ENCODE measurements around the gene GPR101.

DNA sequence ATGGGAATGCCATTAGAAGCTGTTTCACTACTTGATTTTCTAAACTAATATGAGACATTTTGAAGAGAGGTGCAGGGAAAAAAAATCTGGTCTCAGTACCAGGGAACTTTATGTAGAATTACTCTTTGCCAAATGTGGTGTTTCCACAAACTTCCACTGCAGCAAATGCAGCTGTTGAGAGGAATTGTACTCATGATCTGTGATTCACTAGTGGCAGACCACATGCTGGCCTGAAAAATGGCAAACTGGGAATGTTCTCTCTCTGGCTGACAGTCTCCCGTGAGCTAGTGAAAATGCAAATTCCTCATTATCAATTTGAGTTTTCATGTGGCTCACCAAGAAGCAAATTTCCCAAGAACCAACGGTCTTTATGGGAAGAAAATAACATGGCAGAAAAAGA lies 37.8 kb upstream of the GPR101 start:
- TF ChIP-seq, protein P1, sequence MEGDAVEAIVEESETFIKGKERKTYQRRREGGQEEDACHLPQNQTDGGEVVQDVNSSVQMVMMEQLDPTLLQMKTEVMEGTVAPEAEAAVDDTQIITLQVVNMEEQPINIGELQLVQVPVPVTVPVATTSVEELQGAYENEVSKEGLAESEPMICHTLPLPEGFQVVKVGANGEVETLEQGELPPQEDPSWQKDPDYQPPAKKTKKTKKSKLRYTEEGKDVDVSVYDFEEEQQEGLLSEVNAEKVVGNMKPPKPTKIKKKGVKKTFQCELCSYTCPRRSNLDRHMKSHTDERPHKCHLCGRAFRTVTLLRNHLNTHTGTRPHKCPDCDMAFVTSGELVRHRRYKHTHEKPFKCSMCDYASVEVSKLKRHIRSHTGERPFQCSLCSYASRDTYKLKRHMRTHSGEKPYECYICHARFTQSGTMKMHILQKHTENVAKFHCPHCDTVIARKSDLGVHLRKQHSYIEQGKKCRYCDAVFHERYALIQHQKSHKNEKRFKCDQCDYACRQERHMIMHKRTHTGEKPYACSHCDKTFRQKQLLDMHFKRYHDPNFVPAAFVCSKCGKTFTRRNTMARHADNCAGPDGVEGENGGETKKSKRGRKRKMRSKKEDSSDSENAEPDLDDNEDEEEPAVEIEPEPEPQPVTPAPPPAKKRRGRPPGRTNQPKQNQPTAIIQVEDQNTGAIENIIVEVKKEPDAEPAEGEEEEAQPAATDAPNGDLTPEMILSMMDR (IDR thresholded peaks at IDR 0.05; ENCODE audit: low read depth, low read length, poor library complexity, severe bottlenecking): no peak
- TF ChIP-seq EZH2phosphoT487 (IDR thresholded peaks at IDR 0.05; ENCODE audit: borderline replicate concordance, low read length): no peak

All from DOHH2 (cell line).